GM18907 (cell line): ENCODE measurements around the gene IRAK1.

ENCODE experiments used
- ATAC-seq: cut with Tn5 transposase; IDR thresholded peaks from one replicate; pipeline ENCODE4 v1.9.1; 2021; ENCODE audit warnings: mild to moderate bottlenecking, moderate library complexity; ENCODE audit not compliant: unreplicated experiment

Gene IRAK1

GRCh38 chrX:153972368-153973126 lies 47.2 kb downstream of the IRAK1 start, which contains the start of gene TMEM187:
Gene TMEM187, plus strand, starts transcription at chrX:153972754. Its CDS starts 9,309 bp downstream, at chrX:153982063.
- ATAC-seq: peak; percentile 56

GRCh38 chrX:153971450-153972367 lies 48.0 kb downstream of the IRAK1 start, which contains the start of gene HCFC1:
Gene HCFC1, minus strand, starts transcription at chrX:153971818. Its CDS starts 978 bp downstream, at chrX:153970840.
- ATAC-seq: peak; percentile 56

GRCh38 chrX:153971124-153971449 lies 48.6 kb downstream of the IRAK1 start:
- peak; percentile 50 for ATAC-seq

GRCh38 chrX:153970357-153971123 lies 49.2 kb downstream of the IRAK1 start:
- peak; percentile 13 for ATAC-seq

- ATAC-seq: no peak
Observed at GRCh38 chrX:153969904-153970356, 49.8 kb downstream of the IRAK1 start.

GRCh38 chrX:153969125-153969903 lies 50.4 kb downstream of the IRAK1 start:
- no peak for ATAC-seq

GRCh38 chrX:153968754-153969124 lies 51.0 kb downstream of the IRAK1 start:
- ATAC-seq: no peak

- ATAC-seq: no peak
Observed at GRCh38 chrX:153968255-153968654, 51.4 kb downstream of the IRAK1 start.

- no peak for ATAC-seq
Observed at GRCh38 chrX:153967536-153968224, 52.0 kb downstream of the IRAK1 start.

GRCh38 chrX:153966841-153967535 lies 52.7 kb downstream of the IRAK1 start:
- ATAC-seq: no peak

- no peak for ATAC-seq
Observed at GRCh38 chrX:153966283-153966688, 53.4 kb downstream of the IRAK1 start.

GRCh38 chrX:153965406-153965805 lies 54.3 kb downstream of the IRAK1 start:
- ATAC-seq: no peak

- ATAC-seq: no peak
Observed at GRCh38 chrX:153964105-153964504, 55.6 kb downstream of the IRAK1 start.

- ATAC-seq: no peak
Observed at GRCh38 chrX:153963546-153963945, 56.2 kb downstream of the IRAK1 start.

GRCh38 chrX:153961292-153961691 lies 58.4 kb downstream of the IRAK1 start:
- ATAC-seq: no peak

GRCh38 chrX:153960786-153961185 lies 58.9 kb downstream of the IRAK1 start:
- no peak for ATAC-seq
